ENCODE measurements around the gene PHF13.
A peak's percentile ranks its signal among the peaks of the same experiment; 100 is the strongest.
"Not testable (repeated sequence)": the region's sequence is repeated elsewhere in the genome, so short reads cannot be mapped to it uniquely, and the experiment has no call there.

The PHF13 gene

DNA sequence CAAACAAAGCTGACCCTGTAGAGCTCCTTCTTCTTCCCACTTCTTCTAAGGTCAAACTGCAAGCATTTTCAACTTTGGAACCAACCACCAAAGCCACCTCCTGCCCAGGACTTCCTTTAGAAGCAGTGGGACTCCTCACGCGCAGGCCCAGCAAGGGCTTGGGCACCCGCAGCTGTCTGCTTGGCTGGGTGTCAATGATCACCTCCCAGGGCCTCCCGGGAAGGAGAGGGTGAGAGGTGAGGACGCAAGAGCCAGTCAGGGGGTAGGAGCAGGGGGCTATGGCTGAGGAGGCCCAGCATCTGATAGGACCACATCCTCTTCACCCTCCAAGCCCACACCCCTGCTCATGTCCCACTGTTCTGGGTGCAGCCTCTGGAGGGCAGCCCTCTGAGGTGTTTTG, 21.1 kb upstream of the PHF13 start:
- H3K36me3 Mint-ChIP-seq, result peaks cover 36% of the 10 kb centered on the region
- H3K27me3 Mint-ChIP-seq, result no peaks in the 10 kb centered on the region
- peaks cover 40% of the 10 kb centered on the region for H3K4me1 Mint-ChIP-seq
- no peak overlapping the region for H3K27ac Mint-ChIP-seq
- no peak overlapping the region for H3K4me3 Mint-ChIP-seq
- CTCF ChIA-PET, result no interaction called here
- DNase-seq, result no peak
- no peaks in the 10 kb centered on the region for H3K9me3 Mint-ChIP-seq

DNA sequence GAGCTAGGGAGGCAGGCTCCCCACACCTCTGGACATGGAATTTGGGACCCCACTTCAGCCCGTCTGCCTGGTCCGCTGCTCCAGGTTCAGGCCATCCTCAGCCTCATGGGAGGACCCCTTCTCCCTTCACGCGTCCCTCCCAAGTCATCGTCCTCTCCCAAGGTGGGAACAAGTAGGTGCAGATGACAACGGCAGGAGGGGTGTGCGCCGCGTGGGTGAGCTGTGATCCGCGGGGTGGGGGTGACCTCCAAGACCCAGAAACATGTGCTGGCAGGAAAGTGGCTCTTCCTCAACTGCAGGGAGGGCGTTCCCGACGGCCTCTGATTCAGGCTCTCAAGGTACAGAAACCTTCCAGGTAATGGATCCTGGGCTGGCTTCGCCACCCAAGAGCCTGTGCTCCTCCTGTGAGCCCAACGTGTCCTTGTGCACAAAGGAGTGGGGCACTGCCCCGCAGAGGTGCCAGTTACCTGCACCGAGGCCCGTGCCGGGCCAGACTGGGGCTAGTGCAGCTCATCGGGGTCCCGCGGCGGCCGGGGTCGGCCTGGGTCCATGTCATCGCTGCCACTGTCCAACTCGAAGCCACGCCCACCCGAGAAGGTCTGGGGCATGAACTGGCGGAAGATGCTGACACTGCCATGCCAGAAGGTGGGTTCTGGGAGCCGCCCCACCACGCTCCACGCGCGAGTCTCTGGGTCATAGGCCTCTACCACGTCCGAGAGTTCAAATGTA, 20.5 kb upstream of the PHF13 start:
- H3K4me1 Mint-ChIP-seq, result peaks cover 43% of the 10 kb centered on the region
- no peak for DNase-seq
- H3K27me3 Mint-ChIP-seq, result no peaks in the 10 kb centered on the region
- H3K27ac Mint-ChIP-seq, result no peak overlapping the region
- H3K9me3 Mint-ChIP-seq, result no peaks in the 10 kb centered on the region
- H3K36me3 Mint-ChIP-seq, result peaks cover 37% of the 10 kb centered on the region
- CTCF ChIA-PET, result no interaction called here
- no peak overlapping the region for H3K4me3 Mint-ChIP-seq

DNA sequence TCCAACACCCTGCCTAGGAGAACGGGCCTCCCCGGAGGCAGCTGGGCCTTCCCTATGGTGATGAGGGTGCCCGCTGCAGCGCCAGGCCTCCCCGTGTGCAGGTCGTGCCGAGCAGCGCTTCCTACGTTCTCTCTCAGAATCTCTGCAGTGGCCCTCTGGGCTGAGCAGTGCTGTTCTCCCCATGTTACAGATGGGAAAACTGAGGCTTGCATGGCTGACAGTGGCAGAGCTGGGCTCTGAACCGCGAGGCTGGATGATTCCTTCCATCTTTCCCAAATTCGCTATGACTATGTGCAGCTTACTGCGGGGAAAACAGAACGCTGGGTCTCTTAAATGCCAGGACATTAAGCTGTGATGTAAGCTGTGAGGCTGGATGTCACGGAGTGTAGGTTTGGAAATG, 19.7 kb upstream of the PHF13 start:
- Mint-ChIP-seq H3K36me3 (peaks cover 38% of the 10 kb centered on the region), H3K9me3 (no peaks in the 10 kb centered on the region), H3K4me3 (no peak overlapping the region), H3K27me3 (no peaks in the 10 kb centered on the region), H3K27ac (no peak overlapping the region), H3K4me1 (peaks cover 48% of the 10 kb centered on the region)
- no peak for DNase-seq
- CTCF ChIA-PET, result interaction anchor here (1.5 kb wide), 1 partner anchor 54 kb away, joined by 4 read pairs; no protein-coding TSS in a partner anchor

DNA sequence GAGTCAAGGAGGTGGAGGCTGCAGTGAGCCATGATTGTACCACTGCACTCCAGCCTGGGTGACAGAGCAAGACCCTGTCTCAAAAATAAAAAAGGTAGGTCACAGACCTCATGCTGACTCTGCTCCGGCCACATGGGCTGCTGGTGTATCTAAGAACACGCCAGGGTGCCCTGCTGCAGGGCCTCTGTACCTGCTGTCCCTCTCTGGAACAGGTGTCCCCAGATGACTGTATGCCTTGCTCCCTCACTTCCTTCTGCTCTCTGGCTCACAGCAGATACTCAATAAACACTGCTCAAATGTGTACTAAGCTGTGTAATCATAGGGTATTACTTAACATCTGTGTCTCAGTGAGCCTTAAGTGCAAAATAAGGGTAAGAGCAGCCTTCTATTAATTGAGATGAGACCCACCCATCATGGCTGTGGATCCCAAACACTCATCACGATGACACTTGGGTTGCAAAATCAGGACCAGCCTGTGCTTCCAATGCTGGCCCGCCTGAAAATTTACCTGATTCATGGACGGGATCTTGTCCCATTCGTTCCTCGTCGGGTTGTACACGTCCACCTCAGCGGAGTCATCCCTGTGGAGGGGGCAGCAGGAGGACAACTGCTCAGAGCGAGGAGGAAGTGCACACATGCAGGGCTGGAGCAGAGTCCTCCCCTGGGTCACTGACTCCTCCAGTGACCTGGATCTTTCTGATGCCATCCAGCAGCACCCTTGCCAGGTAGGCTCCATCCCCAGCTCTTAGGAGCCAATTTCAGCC, 18.4 kb upstream of the PHF13 start:
- no peak overlapping the region for H3K4me3 Mint-ChIP-seq
- H3K4me1 Mint-ChIP-seq, result peaks cover 60% of the 10 kb centered on the region
- H3K27me3 Mint-ChIP-seq, result no peaks in the 10 kb centered on the region
- peaks cover 37% of the 10 kb centered on the region for H3K36me3 Mint-ChIP-seq
- CTCF ChIA-PET, result interaction anchor here (1.5 kb wide), 1 partner anchor 52 kb away, joined by 4 read pairs; no protein-coding TSS in a partner anchor
- H3K9me3 Mint-ChIP-seq, result no peaks in the 10 kb centered on the region
- H3K27ac Mint-ChIP-seq, result peak overlapping the region; percentile 47
- DNase-seq, result no peak

DNA sequence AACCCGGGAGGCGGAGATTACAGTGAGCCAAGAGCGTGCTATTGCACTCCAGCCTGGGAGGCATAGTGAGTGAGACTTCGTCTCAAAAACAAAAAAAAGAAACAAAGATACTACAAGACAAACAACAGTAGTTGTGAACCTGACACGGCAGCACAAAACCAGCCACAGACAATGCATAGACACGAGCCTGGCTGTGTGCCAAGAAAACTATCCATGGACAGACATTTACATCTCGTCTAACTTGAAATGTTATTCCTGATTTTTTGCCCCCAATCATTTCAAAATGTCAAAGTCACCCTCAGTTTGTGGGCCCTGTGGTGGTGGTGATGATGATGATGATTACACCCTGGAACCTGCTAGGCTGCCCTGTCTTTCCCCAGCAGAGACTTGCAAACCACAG, 17.2 kb upstream of the PHF13 start:
- Mint-ChIP-seq H3K27me3 (no peaks in the 10 kb centered on the region), H3K4me3 (no peak overlapping the region), H3K4me1 (peaks cover 55% of the 10 kb centered on the region), H3K27ac (no peak overlapping the region), H3K36me3 (peaks cover 37% of the 10 kb centered on the region), H3K9me3 (no peaks in the 10 kb centered on the region)
- no peak for DNase-seq
- CTCF ChIA-PET, result no interaction called here

DNA sequence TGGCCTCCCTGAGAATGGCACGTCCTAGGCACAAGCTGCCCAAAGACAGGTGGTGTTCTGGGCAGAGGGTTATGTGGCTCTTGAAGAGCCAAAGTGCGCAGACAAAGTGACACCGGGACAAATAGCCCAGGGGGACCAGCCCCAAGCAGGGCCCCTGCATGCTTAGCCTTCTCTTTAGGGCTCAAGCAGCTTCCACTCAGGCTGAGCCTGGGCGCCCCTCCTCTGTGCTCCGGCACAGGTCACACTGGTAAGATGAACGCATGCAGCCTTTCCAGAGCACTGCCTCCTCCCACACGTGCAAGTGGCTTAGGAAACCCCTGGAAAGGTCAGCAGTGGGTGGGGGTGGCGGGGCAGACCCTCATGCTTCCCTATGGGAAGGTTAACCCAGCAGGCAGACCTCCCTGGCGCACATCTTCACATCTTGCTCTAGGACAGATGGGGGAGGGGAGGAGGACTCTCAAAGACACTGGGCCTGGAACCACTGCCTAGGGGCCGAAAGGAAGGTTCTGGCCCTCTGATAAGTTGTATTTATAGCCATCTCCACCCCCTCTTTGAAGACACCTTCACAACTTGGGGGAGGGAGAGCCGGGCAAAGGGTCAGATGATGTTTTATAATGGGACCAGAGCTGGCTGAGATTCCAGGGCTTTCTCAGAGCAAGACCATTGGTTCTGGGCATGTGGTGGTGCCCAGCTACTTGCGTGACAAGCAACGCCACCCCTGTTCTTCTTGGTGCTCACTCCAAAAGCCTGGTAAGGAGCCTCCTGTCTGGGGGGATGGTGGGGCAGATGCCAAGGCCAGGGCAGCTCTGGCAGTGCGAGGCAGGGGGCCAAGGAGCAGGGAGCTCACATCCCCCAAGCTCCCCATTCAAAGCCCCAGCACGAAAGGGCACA, 16.4 kb upstream of the PHF13 start:
- no peaks in the 10 kb centered on the region for H3K9me3 Mint-ChIP-seq
- H3K36me3 Mint-ChIP-seq, result peaks cover 37% of the 10 kb centered on the region
- H3K4me3 Mint-ChIP-seq, result no peak overlapping the region
- H3K27me3 Mint-ChIP-seq, result no peaks in the 10 kb centered on the region
- H3K4me1 Mint-ChIP-seq, result peaks cover 47% of the 10 kb centered on the region
- CTCF ChIA-PET, result interaction anchor here (2.0 kb wide), 1 partner anchor 42 kb away, joined by 5 read pairs; the partner anchor contains the start of genes NOL9 and TAS1R1
- no peak for DNase-seq
- H3K27ac Mint-ChIP-seq, result no peak overlapping the region

DNA sequence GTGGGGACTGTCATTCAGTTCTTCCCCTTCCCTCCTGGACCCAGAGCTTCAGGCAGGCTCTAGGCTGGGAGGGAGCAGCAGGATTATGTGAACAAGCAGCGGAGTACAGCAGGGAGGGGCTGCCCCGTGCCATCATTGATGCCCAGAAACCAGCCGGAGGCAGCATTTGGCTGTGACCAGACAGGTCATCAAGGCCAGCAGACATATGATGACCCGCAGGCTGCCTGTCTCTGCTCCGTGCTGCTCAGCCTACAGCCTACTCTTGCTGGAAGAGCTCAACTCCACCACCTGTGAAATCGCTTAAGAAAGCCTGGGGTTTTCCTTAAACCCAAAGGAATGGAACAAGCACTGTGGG, 15.8 kb upstream of the PHF13 start:
- CTCF ChIA-PET, result interaction anchor here (2.0 kb wide), 1 partner anchor 43 kb away, joined by 5 read pairs; the partner anchor contains the start of genes NOL9 and TAS1R1
- H3K27me3 Mint-ChIP-seq, result no peaks in the 10 kb centered on the region
- H3K4me1 Mint-ChIP-seq, result peaks cover 42% of the 10 kb centered on the region
- peaks cover 37% of the 10 kb centered on the region for H3K36me3 Mint-ChIP-seq
- no peaks in the 10 kb centered on the region for H3K9me3 Mint-ChIP-seq
- H3K4me3 Mint-ChIP-seq, result no peak overlapping the region
- DNase-seq, result no peak
- H3K27ac Mint-ChIP-seq, result peak overlapping the region; percentile 67

DNA sequence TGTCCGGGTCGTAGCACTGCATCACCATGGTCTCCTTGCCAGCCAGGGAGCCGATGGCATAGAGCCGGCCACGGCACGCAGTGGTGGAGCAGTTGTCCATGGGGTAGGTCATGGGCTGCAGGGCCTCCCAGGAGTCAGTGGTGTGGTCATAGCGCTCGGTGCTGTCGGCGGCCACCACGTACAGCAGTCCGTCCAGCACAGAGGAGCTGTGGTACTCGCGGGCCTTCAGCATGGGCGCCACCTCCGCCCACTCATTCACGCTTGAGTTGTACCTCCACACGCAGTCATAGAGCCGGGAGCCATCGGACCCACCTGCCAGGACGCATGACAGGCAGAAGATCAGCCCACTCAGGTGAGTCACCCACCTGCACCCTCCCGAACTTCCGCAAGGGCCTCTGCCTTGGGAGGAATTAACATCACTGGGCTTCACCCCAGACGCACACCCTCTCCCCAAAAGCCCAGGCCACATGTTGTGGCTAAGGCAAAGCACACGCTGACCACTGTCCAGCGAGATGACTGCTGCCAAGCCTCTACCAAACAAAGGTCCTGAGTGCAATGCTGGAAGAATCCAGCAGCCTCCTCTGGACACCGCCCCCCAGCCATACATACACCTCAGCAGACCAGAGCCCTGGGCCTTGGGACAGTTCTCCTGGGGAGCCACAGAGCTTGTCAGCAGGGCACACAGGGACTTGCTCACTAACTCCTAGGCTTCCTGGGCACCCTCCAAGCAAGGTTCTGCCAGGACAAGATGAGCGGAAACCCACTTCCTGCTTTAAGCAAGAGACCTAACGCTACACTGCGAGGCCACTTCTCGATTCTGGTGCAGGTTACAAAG, 14.2 kb upstream of the PHF13 start:
- H3K4me3 Mint-ChIP-seq, result peak overlapping the region; percentile 85
- H3K27me3 Mint-ChIP-seq, result no peaks in the 10 kb centered on the region
- H3K27ac Mint-ChIP-seq, result peak overlapping the region; percentile 96
- H3K9me3 Mint-ChIP-seq, result no peaks in the 10 kb centered on the region
- H3K4me1 Mint-ChIP-seq, result peaks cover 47% of the 10 kb centered on the region
- CTCF ChIA-PET, result interaction anchor here (1.3 to 1.8 kb wide), 4 partner anchors 15 to 47 kb away, joined by 5 to 8 read pairs (median 6); partner anchors contain the start of genes NOL9 and TAS1R1
- DNase-seq, result peak; percentile 71
- peaks cover 31% of the 10 kb centered on the region for H3K36me3 Mint-ChIP-seq

DNA sequence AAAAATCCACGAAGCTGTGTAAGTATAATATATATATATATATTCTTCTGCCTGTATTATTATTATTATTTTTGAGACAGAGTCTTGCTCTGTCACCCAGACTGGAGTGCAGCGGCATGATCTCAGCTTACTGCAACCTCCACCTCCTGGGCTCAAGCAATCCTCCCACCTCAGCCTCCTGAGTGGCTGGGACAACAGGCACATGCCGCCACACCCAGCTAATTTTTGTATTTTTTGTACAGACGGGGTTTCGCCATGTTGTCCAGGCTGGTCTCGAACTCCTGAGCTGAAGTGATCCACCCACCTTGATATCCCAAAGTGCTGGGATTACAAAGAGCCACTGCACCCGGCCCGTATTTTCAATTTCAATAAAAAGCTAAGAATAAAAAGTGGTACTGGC, 13.5 kb upstream of the PHF13 start:
- peak overlapping the region; percentile 85 for H3K4me3 Mint-ChIP-seq
- H3K9me3 Mint-ChIP-seq, DNase-seq, H3K27me3 Mint-ChIP-seq: not testable (repeated sequence)
- peak overlapping the region; percentile 96 for H3K27ac Mint-ChIP-seq
- H3K36me3 Mint-ChIP-seq, result peaks cover 30% of the 10 kb centered on the region
- CTCF ChIA-PET, result interaction anchor here (0.8 to 1.8 kb wide), 5 partner anchors 16 to 47 kb away, joined by 3 to 8 read pairs (median 5); partner anchors contain the start of genes NOL9 and TAS1R1
- peaks cover 53% of the 10 kb centered on the region for H3K4me1 Mint-ChIP-seq

DNA sequence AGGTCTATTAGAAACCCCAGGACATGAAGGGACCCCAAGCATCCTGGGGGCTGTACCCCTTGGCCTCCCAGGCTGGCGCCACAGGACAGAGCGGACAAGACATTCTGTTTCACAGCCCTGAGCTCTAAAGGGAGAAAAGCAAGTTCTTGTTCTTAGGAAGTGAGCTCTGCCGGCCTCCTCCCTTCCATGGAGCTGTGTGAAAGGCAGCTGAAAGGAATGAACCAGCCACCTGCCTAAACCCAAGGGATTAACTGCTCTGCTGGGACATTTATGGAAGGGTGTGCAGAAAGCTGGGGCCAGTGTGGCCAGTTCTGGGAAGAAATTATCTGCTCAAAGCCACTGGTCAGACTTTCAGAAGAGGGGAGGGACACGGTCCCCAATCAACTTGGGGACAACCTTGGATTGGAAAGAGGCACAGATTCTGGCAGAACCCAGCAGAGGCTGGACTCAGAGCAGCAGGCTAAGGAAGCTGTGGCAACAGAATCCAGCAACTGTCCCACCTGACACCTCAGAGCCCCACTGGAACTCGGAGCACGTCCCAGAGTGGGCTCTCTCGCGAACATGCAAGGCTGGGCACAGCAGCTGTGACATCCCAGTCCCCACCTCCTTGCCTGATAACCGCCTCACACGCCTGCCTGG, 13.0 kb upstream of the PHF13 start:
- peak overlapping the region; percentile 96 for H3K27ac Mint-ChIP-seq
- CTCF ChIA-PET, result interaction anchor here (0.8 to 1.8 kb wide), 8 partner anchors 16 to 112 kb away, joined by 3 to 8 read pairs (median 4); partner anchors contain the start of genes NOL9 and TAS1R1
- no peaks in the 10 kb centered on the region for H3K27me3 Mint-ChIP-seq
- peak overlapping the region; percentile 85 for H3K4me3 Mint-ChIP-seq
- no peaks in the 10 kb centered on the region for H3K9me3 Mint-ChIP-seq
- H3K4me1 Mint-ChIP-seq, result peaks cover 54% of the 10 kb centered on the region
- DNase-seq, result no peak
- H3K36me3 Mint-ChIP-seq, result peaks cover 25% of the 10 kb centered on the region

DNA sequence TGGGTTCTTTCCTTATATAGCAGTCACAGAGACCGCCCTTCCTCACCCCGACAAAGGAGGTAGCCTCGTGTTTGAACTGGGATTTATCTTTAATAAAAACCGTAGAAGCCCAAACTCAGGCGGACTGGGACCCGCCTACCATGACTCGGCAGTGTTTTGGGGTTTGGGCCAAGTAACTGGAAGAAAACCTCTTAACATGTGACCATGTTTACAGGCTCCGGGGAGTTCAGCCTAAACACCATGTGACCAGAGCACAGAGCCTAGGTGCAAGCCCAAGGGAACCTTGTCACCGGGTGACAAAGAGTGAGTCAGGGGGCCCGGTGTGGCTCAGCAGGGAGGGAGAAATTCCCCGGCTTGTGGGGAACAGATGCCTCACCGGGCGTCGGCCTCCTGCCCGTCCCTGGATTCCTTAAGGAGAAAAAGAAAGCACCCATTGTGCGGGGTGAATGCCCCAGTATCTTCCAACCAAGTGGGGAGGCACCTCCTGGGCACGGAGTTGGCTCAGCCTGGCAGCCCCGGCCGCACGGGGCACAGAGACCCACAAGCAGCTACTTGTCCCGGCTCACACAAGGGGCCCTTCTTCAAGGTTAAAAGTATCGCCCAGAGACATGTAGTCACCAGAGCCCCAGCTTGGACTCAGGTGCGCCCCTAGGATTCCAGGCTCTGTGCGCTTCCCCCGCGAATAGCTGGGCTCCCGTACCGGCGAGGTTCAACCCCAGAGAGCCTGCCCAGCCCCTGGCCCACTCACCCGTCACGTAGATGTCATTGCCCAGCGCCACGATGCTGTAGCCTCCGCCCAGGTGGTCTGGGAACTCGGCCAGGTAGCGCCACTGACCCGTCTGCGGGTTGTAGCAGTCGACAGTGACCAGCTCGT, 12.2 kb upstream of the PHF13 start:
- Mint-ChIP-seq H3K4me1 (peaks cover 48% of the 10 kb centered on the region), H3K27ac (peak overlapping the region; percentile 96), H3K9me3 (no peaks in the 10 kb centered on the region), H3K4me3 (peak overlapping the region; percentile 85), H3K27me3 (no peaks in the 10 kb centered on the region), H3K36me3 (peaks cover 17% of the 10 kb centered on the region)
- DNase-seq, result peak; percentile 84
- CTCF ChIA-PET, result interaction anchor here (0.8 to 1.8 kb wide), 9 partner anchors 11 to 113 kb away, joined by 3 to 5 read pairs (median 3); partner anchors contain the start of gene NOL9
